Hypothalamus (tissue), 51 donors: Measurements from ENCODE around the gene GCC1.
"Not testable (repeated sequence)": the region's sequence is repeated elsewhere in the genome, so short reads cannot be mapped to it uniquely, and the experiment has no call there.

Source experiments
- DNase-seq, 51 donors: peaks; one replicate each; lab custom pipeline; 2025; lab: John Stamatoyannopoulos, UW

Gene GCC1

GRCh38 chr7:127591591-127591990 is 6.2 kb upstream of the GCC1 start:
- no peak for DNase-seq

DNA sequence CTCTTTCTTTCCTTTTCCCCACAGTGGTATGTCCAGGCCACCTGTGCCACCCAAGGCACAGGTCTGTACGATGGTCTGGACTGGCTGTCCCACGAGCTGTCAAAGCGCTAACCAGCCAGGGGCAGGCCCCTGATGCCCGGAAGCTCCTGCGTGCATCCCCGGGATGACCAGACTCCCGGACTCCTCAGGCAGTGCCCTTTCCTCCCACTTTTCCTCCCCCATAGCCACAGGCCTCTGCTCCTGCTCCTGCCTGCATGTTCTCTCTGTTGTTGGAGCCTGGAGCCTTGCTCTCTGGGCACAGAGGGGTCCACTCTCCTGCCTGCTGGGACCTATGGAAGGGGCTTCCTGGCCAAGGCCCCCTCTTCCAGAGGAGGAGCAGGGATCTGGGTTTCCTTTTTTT is 5.8 kb upstream of the GCC1 start:
- no peak for DNase-seq

GRCh38 chr7:127589896-127590295 is 4.5 kb upstream of the GCC1 start:
- DNase-seq, result peak in 2 of 51 donors; percentile 10 to 11

- peak in 43 of 51 donors; percentile 3 to 70 (median 43) for DNase-seq
These were observed 3.5 kb upstream of the GCC1 start for GRCh38 chr7:127588697-127589482.

GRCh38 chr7:127588019-127588696 is 2.8 kb upstream of the GCC1 start, which contains the start of gene ARF5:
TSS of gene ARF5 (plus strand) at chr7:127588411. CDS start at chr7:127588499, 88 bp downstream.
- peak in 50 of 51 donors; percentile 41 to 94 (median 83) for DNase-seq

DNA sequence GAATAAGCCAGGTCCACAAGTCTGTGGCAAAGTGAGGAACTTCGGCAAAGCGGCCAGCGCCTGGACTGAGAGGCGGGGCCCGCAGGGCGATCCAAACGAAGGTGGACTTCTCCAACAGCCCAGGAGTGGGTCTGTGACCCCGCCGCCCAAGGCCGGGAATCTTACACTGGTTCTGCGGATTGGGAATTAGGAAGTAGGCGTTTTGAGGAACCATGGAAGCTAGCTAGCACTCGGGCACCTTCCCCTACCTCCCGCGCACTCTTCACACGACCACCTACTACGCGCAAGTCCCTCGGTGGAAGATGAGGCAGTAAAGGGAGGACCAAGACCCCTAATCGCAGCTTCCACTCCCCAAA is 2.2 kb upstream of the GCC1 start:
- peak in 5 of 51 donors; percentile 7 to 49 (median 38) for DNase-seq

- no peak for DNase-seq
These were observed 950 bp upstream of the GCC1 start for GRCh38 chr7:127586346-127586745.

GRCh38 chr7:127584648-127585043 is 750 bp downstream of the GCC1 start:
- DNase-seq, result no peak

- DNase-seq, result peak in 28 of 51 donors; percentile 2 to 59 (median 35)
These were observed 3.0 kb downstream of the GCC1 start for GRCh38 chr7:127582361-127582760.

DNA sequence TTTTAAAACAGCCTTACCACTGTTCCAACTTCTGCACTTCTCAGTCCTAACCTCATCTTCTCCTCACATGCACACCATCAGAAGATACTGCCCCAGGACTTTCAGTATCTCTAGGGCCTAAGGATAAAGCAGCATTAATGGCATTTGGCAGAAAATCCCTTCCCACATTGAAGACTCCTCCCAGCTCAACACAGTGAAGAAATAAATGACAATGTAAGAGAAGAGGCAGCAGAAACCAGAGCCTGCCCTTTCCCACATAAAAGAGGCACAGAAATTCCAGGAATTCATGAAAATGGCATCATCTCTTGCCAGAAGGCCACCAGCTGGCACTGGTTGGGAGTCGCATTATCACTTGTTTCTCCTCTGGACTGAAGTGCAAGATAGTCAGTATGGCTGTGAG is 3.7 kb downstream of the GCC1 start:
- no peak for DNase-seq

DNA sequence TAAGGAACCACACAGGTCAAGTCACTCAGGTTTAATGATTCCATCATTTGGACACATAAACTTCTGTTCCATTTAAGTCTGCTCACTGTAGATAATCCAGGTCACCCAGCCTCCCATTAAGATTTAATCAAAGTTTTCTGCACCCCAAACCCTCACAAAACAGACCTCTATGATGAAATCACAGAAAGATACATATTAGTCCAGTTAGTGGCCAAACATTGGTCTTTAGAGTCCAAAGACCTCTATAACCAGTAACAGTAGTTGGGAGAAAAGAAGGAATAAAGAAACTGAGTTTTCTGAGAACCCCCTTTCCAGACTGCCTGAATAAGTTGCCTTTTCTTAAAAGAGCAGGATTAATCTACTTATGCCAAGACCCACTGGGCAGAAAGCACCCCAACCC is 4.8 kb downstream of the GCC1 start:
- DNase-seq, result no peak

DNA sequence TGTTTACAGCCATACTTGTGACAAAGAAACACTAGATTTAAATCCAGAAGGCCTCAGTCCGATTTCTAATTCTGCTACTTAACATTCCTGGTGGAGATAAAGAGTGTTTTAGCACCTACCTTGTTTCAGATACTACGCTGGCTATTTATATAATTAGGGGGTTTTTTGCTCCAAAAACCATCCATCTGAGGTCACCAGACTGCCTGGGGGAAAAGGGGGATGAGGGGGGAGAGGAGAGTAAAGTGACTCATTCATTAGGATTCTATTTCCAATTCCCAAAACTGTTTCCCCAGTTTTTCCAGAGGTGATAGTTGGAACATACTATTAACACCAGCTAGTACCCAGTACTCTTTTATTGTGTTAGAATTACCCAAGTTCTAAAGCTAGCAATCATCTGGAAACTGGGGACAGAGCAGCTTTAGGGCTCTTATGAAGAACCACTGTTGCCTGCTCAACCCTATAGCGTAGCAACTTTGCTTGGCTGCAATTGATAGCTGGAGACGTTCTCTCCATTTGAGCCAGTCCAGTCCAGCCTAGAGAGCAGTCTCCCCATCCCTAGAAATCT is 6.6 kb downstream of the GCC1 start:
- DNase-seq, result no peak

DNA sequence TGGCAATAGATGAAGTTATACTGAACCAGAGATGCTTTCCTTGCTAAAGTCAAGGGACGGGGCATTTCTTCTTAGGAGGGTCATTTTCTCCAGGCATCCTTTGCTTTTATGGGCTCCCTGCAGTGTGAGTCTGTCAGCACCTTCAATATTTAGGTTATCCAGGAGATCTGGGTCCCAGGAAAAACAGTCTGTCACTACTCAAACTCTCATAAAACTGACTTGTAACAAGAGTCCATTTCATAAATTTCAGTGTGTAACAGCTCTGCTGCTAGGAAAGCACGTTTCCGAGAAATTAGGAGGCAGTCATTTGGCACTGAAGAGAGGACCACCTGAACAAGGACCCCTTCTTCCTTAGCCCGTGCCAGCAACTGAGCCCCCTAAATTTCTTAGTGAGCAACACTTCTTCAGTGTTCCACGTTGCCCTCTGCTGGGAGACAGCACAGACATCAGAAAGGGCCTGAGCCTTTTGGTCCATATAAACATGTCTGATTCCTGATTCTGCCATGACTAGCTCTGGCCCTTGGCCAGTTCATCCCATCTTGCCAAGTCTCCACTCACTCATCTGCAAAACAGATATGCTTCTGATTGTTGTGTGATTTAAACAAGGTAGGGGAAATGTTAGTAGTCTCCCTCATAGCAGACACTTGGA is 7.2 kb downstream of the GCC1 start:
- no peak for DNase-seq

DNA sequence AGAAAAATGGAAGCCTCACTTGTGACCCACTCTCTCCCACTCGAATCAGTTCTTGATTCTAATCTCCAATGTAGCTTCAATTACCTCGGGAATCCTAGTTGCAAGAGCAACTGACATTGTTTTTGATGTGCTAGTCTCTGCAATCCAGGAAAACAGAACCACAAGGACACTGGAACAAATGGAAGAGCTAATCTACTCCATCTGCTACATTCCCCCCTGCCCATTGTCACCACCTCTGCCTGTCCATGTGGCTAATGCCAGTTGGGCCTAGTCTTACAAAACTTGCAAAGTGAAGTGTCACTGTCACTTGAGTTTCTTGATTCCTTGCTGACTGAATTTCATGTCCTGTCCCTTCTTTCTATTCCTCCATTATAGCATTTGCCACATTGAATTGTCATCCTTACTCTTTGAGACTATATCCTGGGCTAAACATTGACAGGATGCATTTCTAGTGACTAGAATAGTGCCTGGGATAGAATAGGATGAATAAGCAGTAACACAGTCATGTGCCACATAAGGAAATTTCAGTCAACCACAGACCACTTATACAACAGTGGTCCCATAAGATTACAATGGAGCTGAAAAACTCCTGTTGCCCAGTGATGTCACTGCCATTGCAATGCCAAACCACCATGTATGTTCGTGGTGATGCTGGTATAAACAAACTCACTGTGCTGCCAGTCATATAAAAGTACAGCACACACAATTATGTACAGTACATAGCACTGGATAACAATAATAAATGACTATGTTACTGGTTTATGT is 13.5 kb downstream of the GCC1 start:
- DNase-seq, result no peak

GRCh38 chr7:127568034-127568433 is 17.4 kb downstream of the GCC1 start:
- not testable (repeated sequence) for DNase-seq

- DNase-seq, result no peak
These were observed 19.2 kb downstream of the GCC1 start for GRCh38 chr7:127566242-127566641.

GRCh38 chr7:127557803-127558202 is 27.6 kb downstream of the GCC1 start:
- DNase-seq, result no peak

GRCh38 chr7:127556404-127556803 is 29.0 kb downstream of the GCC1 start:
- DNase-seq, result no peak

DNA sequence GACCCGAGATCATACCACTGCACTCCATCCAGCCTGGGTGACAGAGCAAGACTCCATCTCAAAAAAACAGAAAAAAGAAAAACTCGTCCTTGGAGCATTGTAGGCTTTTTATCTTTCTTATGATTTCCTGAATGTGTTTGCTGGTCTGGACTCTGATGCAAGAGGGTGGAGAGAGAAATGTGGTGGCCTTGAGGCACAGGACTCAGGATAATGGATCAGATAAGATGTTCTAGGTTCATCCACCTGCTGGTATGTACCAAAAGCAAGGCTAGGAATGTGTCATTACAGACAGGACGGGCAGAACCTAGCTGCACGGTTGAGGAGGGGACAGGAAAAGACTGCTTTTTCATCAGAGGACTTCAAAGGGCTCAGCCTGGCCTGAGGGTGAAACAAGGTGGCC is 33.5 kb downstream of the GCC1 start:
- DNase-seq, result no peak

- DNase-seq, result no peak
These were observed 35.1 kb downstream of the GCC1 start for GRCh38 chr7:127550247-127550646.

DNA sequence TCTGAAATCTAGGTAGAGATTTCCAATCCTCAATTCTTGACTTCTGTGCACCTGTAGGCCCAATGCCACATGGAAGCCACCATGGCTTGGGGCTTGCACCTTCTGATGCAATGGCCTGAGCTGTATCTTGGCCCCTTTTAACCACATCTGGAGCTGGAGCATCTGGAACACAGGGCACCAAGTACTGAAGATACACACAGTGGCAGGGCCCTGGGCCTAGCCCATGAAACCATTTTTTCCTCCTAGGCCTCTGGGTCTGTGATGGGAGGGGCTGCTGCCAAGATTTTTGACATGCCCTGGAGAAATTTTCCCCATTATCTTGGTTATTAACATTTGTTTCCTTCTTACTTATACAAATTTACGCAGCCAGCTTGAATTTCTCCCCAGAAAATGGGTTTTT is 39.1 kb downstream of the GCC1 start:
- no peak for DNase-seq
